ENCODE measurements around the gene MLEC. TPM values are rescaled to one million over a fixed set of nuclear protein-coding genes. Genes with fewer than 3 reads are reported as not detected.
A peak's percentile ranks its signal among the peaks of the same experiment; 100 is the strongest.

MLEC gene
- total and polyA plus RNA-seq, 9 of the 15 experiments (the other 6 are each of a cell fraction or from before 2014, with no cell fraction given) = 18.5 to 108 (median 57.8) TPM

DNA sequence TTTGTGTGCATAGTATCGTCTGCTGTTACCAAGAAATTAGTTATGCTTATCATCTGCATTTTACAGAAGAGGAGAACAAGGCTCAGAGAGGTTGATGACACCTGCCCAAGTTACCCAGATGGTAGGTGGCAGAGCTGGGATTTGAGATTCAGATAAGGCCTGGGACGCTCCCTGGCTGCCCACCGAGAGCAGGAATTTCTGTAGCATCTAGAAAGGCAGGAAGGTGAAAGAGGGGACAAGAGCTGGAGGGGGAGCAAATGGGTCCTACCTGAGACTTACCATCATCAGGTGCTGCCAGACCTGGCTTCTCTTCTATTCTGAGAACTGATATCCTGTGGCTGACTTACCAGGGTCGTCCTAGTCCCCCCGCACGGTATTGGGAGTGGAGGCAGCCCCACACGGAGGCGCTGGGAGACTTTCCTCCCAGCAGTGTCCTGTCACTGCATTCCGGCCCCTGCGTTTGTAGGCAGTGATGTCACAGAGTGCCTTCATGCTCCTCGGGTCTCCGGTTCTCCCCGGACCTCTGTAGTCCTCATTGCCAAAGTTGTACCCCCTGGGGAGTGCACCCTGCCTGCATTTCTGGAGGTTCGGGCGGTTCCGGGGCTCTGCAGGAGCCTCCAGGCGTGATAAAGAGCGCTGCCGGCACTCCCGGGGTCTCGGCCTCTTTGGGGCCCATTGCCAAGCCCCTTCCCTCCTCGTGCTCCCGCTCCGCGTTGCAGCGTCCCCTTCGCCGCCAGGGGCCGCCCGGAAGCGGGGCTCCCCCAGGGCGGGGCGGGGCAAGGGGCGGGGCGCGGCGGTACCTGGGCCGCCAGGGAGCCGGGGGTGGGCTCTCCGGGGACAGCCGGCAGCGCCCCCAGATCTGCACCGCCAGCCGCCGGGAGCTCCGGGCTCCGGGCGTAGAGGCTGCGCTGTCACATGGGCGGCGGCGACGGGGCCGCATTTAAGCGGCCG, 46.9 kb upstream of the MLEC start, which contains the start of gene CABP1:
Gene CABP1 (plus strand): TSS at position 856 of the 951 bp plus-strand sequence. CDS start 60 bp downstream, at position 916.
- Histone ChIP-seq H3K36me3 (ENCODE audit: control insufficient read depth, insufficient read depth, low read length) (no peaks in the 10 kb centered on the region), H3K9ac (ENCODE audit: insufficient read depth in 1 of 2, low read depth in 2 of 2, low read length in 2 of 2) (peak within 1 kb of the TSS; percentile 46 to 88; a peak in 3 of 4 replicates), H3K4me1 (replicated peaks in 1 of 2; ENCODE audit: control insufficient read depth in 2 of 2, insufficient read depth in 2 of 2, low read length in 2 of 2) (peaks cover 0 to 19% of the 10 kb centered on the region in 2 experiments; a peak in 3 of 5 replicates), H3K4me2 (ENCODE audit: insufficient read depth, low read length) (peak within 1 kb of the TSS; percentile 60), H3K4me3 (peak within 1 kb of the TSS; percentile 39), H3K9me1 (ENCODE audit: control insufficient read depth, insufficient read depth, low read length) (no peaks in the 10 kb centered on the region), H4K20me1 (replicated peaks; ENCODE audit: control insufficient read depth, insufficient read depth, low read length) (no peaks in the 10 kb centered on the region; the same call in 1 of the 2 replicates), H3K27me3 (ENCODE audit: control insufficient read depth in 2 of 2, insufficient read depth in 2 of 2, low read length in 2 of 2) (peaks cover 33 to 37% of the 10 kb centered on the region in 2 experiments), H3K9me3 (replicated peaks; ENCODE audit: control insufficient read depth, insufficient read depth, low read depth, low read length) (no peaks in the 10 kb centered on the region), H3K27ac (ENCODE audit: extremely low read depth, low read depth, low read length) (no peak within 1 kb of the TSS), H2AFZ (ENCODE audit: low read depth, low read length) (peak within 1 kb of the TSS; percentile 85), H3K79me2 (ENCODE audit: control insufficient read depth, insufficient read depth, low read length) (no peaks in the 10 kb centered on the region)
- in situ Hi-C loops (cut with MboI) (no loop called here), intact Hi-C loops (cut with micrococcal nuclease) (loop anchor here (10.0 kb wide), 2 partner anchors 205 to 315 kb away; partner anchors contain the start of genes COX6A1 and PLA2G1B)
- BruUV-seq (replicated peaks) = no TSS peak
- DNase-seq (ENCODE audit: extremely low read depth in 1 of 4, low spot score in 3 of 4) (peak; percentile 67 to 97 (median 90)), ATAC-seq (peak; percentile 91), FAIRE-seq (no peak)
- WGBS (ENCODE audit: insufficient coverage, low coverage, missing lambda C conversion rate) = 6% methylated on average over 27 of the region's 56 CpGs
- ChIA-PET POLR2A (interaction anchor here (0.6 kb wide), 1 partner anchor 48 kb away, joined by 5 read pairs; no protein-coding TSS in a partner anchor), CTCF (ENCODE audit: low intra/inter-chr PET ratio) (no interaction called here)
- TF ChIP-seq, protein P1, sequence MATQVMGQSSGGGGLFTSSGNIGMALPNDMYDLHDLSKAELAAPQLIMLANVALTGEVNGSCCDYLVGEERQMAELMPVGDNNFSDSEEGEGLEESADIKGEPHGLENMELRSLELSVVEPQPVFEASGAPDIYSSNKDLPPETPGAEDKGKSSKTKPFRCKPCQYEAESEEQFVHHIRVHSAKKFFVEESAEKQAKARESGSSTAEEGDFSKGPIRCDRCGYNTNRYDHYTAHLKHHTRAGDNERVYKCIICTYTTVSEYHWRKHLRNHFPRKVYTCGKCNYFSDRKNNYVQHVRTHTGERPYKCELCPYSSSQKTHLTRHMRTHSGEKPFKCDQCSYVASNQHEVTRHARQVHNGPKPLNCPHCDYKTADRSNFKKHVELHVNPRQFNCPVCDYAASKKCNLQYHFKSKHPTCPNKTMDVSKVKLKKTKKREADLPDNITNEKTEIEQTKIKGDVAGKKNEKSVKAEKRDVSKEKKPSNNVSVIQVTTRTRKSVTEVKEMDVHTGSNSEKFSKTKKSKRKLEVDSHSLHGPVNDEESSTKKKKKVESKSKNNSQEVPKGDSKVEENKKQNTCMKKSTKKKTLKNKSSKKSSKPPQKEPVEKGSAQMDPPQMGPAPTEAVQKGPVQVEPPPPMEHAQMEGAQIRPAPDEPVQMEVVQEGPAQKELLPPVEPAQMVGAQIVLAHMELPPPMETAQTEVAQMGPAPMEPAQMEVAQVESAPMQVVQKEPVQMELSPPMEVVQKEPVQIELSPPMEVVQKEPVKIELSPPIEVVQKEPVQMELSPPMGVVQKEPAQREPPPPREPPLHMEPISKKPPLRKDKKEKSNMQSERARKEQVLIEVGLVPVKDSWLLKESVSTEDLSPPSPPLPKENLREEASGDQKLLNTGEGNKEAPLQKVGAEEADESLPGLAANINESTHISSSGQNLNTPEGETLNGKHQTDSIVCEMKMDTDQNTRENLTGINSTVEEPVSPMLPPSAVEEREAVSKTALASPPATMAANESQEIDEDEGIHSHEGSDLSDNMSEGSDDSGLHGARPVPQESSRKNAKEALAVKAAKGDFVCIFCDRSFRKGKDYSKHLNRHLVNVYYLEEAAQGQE (IDR thresholded peaks at IDR 0.05; ENCODE audit: borderline replicate concordance) = peak; percentile 26; the same call in 1 of the 2 replicates
- TF ChIP-seq, protein P1 (CRISPR knock-in tag; IDR thresholded peaks at IDR 0.05; ENCODE audit: low read depth) = no peak
- TF ChIP-seq RAD21 (CRISPR knock-in tag; conservative IDR thresholded peaks at IDR 0.05 in 1 of 2, IDR thresholded peaks at IDR 0.05 in 1 of 2) = 0 out of 4 replicates have a peak, but pooled peaks of 1 of the 2 experiments have one; percentile 12
- TF ChIP-seq, protein P2, sequence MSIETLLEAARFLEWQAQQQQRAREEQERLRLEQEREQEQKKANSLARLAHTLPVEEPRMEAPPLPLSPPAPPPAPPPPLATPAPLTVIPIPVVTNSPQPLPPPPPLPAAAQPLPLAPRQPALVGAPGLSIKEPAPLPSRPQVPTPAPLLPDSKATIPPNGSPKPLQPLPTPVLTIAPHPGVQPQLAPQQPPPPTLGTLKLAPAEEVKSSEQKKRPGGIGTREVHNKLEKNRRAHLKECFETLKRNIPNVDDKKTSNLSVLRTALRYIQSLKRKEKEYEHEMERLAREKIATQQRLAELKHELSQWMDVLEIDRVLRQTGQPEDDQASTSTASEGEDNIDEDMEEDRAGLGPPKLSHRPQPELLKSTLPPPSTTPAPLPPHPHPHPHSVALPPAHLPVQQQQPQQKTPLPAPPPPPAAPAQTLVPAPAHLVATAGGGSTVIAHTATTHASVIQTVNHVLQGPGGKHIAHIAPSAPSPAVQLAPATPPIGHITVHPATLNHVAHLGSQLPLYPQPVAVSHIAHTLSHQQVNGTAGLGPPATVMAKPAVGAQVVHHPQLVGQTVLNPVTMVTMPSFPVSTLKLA (conservative IDR thresholded peaks at IDR 0.05) = 0 out of 4 replicates have a peak, but pooled peaks of 1 of the 2 experiments have one; percentile 38
- TF ChIP-seq L3MBTL2 (IDR thresholded peaks at IDR 0.05) = peak; percentile 78
- peak; percentile 41 to 86 for TF ChIP-seq MAZ (CRISPR knock-in tag; conservative IDR thresholded peaks at IDR 0.05 in 1 of 2, IDR thresholded peaks at IDR 0.05 in 1 of 2)
- TF ChIP-seq, protein P3, sequence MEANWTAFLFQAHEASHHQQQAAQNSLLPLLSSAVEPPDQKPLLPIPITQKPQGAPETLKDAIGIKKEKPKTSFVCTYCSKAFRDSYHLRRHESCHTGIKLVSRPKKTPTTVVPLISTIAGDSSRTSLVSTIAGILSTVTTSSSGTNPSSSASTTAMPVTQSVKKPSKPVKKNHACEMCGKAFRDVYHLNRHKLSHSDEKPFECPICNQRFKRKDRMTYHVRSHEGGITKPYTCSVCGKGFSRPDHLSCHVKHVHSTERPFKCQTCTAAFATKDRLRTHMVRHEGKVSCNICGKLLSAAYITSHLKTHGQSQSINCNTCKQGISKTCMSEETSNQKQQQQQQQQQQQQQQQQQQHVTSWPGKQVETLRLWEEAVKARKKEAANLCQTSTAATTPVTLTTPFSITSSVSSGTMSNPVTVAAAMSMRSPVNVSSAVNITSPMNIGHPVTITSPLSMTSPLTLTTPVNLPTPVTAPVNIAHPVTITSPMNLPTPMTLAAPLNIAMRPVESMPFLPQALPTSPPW (CRISPR knock-in tag; IDR thresholded peaks at IDR 0.05) = peak; percentile 59
